Spinal cord (tissue), 10 donors: ENCODE data around the gene ERMN. TPM values are rescaled to one million over a fixed set of nuclear protein-coding genes. Genes with fewer than 3 reads are reported as not detected.
"Not testable (repeated sequence)": the region's sequence is repeated elsewhere in the genome, so short reads cannot be mapped to it uniquely, and the experiment has no call there.

Experiments
- DNase-seq, 6 donors: peaks; one replicate each; pipeline versions ENCODE4 v3.0.0 to v3.0.0-alpha.2; 2013 to 2015; ENCODE audit warnings: low spot score in 6 of 6, low read depth in 4 of 6
- H3K27ac ChIP-seq: one replicate; pipeline ENCODE4 v1.5.1; 2013; ENCODE audit warnings: low read depth, low read length, control low read depth
- H3K27me3 ChIP-seq: one replicate; pipeline ENCODE4 v1.6.1; 2013; ENCODE audit warnings: low read length; ENCODE audit not compliant: control insufficient read depth, insufficient read depth
- H3K36me3 ChIP-seq: one replicate; pipeline ENCODE4 v1.6.1; 2013; ENCODE audit warnings: low read length; ENCODE audit not compliant: control insufficient read depth, insufficient read depth
- H3K4me1 ChIP-seq: one replicate; pipeline ENCODE4 v1.6.1; 2013; ENCODE audit warnings: low read length; ENCODE audit not compliant: control insufficient read depth, insufficient read depth
- H3K4me3 ChIP-seq: one replicate; pipeline ENCODE4 v1.5.1; 2013; ENCODE audit warnings: low read depth, low read length, control low read depth
- H3K9me3 ChIP-seq: one replicate; pipeline ENCODE4 v1.6.1; 2013; ENCODE audit warnings: low read length; ENCODE audit not compliant: control insufficient read depth, insufficient read depth
- WGBS: methylation state at CpG from one replicate; pipeline ENCODE4 v1.1.5; 2013; ENCODE audit warnings: missing lambda C conversion rate; ENCODE audit not compliant: insufficient coverage; 5-methylcytosine and 5-hydroxymethylcytosine counted together
- polyA plus RNA-seq, 2 donors: library from polyadenylated mRNA; unstranded; fragments of 120-200 nt; gene quantifications; one replicate each; pipeline ENCODE4 v1.2.1, GENCODE V29; 2013; ENCODE audit not compliant: insufficient read length in 2 of 2
- total RNA-seq, 2 donors: library from RNA; depleted of rRNA in 1 of 2; stranded (reverse); fragments of 120-200 nt in 1 of 2; fragments of >200 nt in 1 of 2; gene quantifications; one replicate each; pipeline versions ENCODE4 v1.2.3 to v1.2.4, GENCODE V29; 2013 to 2014
- donor health status: healthy.

ERMN gene
- total and polyA plus RNA-seq, 4 donors: 30.0 to 113 (median 40.4) TPM

- DNase-seq, H3K27ac ChIP-seq, H3K27me3 ChIP-seq, H3K4me1 ChIP-seq, H3K4me3 ChIP-seq, H3K9me3 ChIP-seq, H3K36me3 ChIP-seq: not testable (repeated sequence)
- 89% methylated on average over 7 of the region's 7 CpGs for WGBS
Measured at GRCh38 chr2:157279311-157279710, 46.3 kb downstream of the ERMN start.

GRCh38 chr2:157271590-157272203, 53.9 kb downstream of the ERMN start:
- no peaks in the 10 kb centered on the region for H3K9me3 ChIP-seq
- no peaks in the 10 kb centered on the region for H3K27me3 ChIP-seq
- 100% methylated on average over 1 of the region's 1 CpG for WGBS
- no peak overlapping the region for H3K4me3 ChIP-seq
- no peaks in the 10 kb centered on the region for H3K36me3 ChIP-seq
- H3K4me1 ChIP-seq: no peaks in the 10 kb centered on the region
- no peak for DNase-seq
- no peak overlapping the region for H3K27ac ChIP-seq

- H3K36me3 ChIP-seq: no peaks in the 10 kb centered on the region
- H3K4me1 ChIP-seq: no peaks in the 10 kb centered on the region
- WGBS: 82% methylated on average over 1 of the region's 2 CpGs
- no peak for DNase-seq
- no peak overlapping the region for H3K4me3 ChIP-seq
- no peak overlapping the region for H3K27ac ChIP-seq
- H3K9me3 ChIP-seq: no peaks in the 10 kb centered on the region
- H3K27me3 ChIP-seq: no peaks in the 10 kb centered on the region
Measured at GRCh38 chr2:157269922-157270321, 55.7 kb downstream of the ERMN start.

- no peak for DNase-seq
- Histone ChIP-seq H3K4me1 (no peaks in the 10 kb centered on the region), H3K27ac (no peak overlapping the region), H3K9me3 (no peaks in the 10 kb centered on the region), H3K27me3 (no peaks in the 10 kb centered on the region), H3K4me3 (no peak overlapping the region), H3K36me3 (no peaks in the 10 kb centered on the region)
- WGBS: no CpG with 5 or more reads among the region's 2 CpGs
Measured at GRCh38 chr2:157269060-157269459, 56.6 kb downstream of the ERMN start.

Other genes with a start within 250 kb of the ERMN start
- gene GALNT5, start 68.1 kb downstream of the ERMN start, total RNA-seq: 1 to 10 TPM; 2.4 to 7.6 TPM
- under 1 TPM; 0.08 to 0.26 TPM for gene GALNT5, start 68.1 kb downstream of the ERMN start, polyA plus RNA-seq
- 1 to 10 TPM in 1 of 2 donors, under 1 TPM in 1; 0.83 to 5.9 TPM for gene CYTIP, start 118.3 kb upstream of the ERMN start, total RNA-seq
- gene CYTIP, start 118.3 kb upstream of the ERMN start, polyA plus RNA-seq: 1 to 10 TPM in 1 of 2 donors, under 1 TPM in 1; 0.54 to 1.1 TPM